ENCODE results near the gene SPC25.
"Not testable (repeated sequence)": the region's sequence is repeated elsewhere in the genome, so short reads cannot be mapped to it uniquely, and the experiment has no call there.

The SPC25 gene

DNA sequence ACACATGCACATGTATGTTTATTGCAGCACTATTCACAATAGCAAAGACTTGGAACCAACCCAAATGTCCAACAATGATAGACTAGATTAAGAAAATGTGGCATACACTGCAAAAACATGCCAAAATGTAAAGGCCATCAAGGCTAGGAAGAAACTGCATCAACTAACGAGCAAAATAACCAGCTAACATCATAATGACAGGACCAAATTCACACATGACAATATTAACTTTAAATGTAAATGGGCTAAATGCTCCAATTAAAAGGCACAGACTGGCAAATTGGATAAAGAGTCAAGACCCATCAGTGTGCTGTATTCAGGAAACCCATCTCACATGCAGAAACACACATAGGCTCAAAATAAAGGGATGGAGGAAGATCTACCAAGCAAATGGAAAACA is 23.1 kb downstream of the SPC25 start:
- H3K4me1 ChIP-seq (ENCODE audit: control insufficient read depth, low read depth, low read length); H4K8ac ChIP-seq (ENCODE audit: low read depth, low read length); H3K18ac ChIP-seq (ENCODE audit: low read length); H2BK15ac ChIP-seq (replicated peaks; ENCODE audit: low read depth); H3K27me3 ChIP-seq (ENCODE audit: insufficient read depth, low read length, poor library complexity); H3K4me2 ChIP-seq (ENCODE audit: low read length); H2BK120ac ChIP-seq (ENCODE audit: low read depth, low read length); H3K9ac ChIP-seq (ENCODE audit: low read length); H4K5ac ChIP-seq (ENCODE audit: low read length); H2AK5ac ChIP-seq (ENCODE audit: low read length); DNase-seq; H2BK5ac ChIP-seq (ENCODE audit: low read length); H3K4ac ChIP-seq (ENCODE audit: low read depth, low read length); H3K79me2 ChIP-seq (ENCODE audit: control insufficient read depth, insufficient read depth, low read length); H3K36me3 ChIP-seq (ENCODE audit: control insufficient read depth, insufficient read depth, low read length); H3K27ac ChIP-seq (ENCODE audit: low read depth, low read length); H3K79me1 ChIP-seq (ENCODE audit: low read length); H3K56ac ChIP-seq (ENCODE audit: low read length); H3K4me3 ChIP-seq (ENCODE audit: low read length); H3K23ac ChIP-seq (ENCODE audit: low read length): not testable (repeated sequence)
- no CpG with 5 or more reads among the region's 1 CpG for WGBS (ENCODE audit: extremely low coverage, insufficient coverage, low lambda C conversion rate)

DNA sequence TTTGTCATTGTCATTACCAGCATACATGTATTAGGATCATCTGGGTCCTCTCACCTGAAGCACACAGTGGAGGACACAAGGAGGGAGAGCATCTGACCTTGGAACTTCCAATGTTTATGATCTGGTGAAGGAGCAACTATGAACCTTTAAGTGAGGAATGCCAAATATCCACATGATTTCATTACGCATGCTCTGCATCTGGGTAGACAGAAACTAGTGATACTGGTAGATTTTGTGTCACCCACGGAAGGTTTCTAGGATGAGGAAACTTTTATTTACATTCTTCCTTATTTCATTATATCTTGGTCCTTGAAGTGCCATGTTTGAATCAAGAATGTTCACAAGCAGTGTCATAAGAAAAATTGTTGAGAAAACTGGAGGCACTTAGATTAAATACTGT is 32.1 kb downstream of the SPC25 start:
- no peak overlapping the region for H2AK5ac ChIP-seq (ENCODE audit: low read length)
- DNase-seq, result no peak

DNA sequence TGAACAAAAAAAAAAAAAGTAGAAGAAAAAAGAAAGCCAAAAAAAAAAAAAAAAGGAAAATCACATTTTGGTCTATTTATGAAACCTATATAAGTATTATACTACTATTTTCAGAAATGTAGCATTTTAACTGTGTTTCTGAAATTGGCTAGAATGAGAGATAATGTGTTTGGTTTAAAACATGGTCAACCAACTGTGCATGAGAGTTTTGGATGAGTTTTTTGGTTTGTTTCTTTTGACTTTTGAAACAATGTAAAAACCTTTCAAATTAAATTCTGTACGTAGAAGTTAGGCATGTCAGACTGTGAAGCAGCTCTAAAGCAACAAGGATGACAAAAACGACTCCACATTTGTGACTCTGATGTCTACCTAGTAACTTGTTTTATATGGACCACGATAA is 34.6 kb downstream of the SPC25 start:
- H3K4me3 ChIP-seq (ENCODE audit: low read length), result no peak overlapping the region
- no CpG with 5 or more reads among the region's 3 CpGs for WGBS (ENCODE audit: extremely low coverage, insufficient coverage, low lambda C conversion rate)

More for the DNA sequence above, 32.1 kb downstream of the SPC25 start:
- WGBS (ENCODE audit: extremely low coverage, insufficient coverage, low lambda C conversion rate), result no CpG with 5 or more reads among the region's 2 CpGs
- Histone ChIP-seq H2BK5ac (ENCODE audit: low read length) (no peak overlapping the region), H3K79me2 (ENCODE audit: control insufficient read depth, insufficient read depth, low read length) (no peaks in the 10 kb centered on the region), H4K5ac (ENCODE audit: low read length) (no peak overlapping the region), H3K9ac (ENCODE audit: low read length) (no peak overlapping the region), H2BK15ac (replicated peaks; ENCODE audit: low read depth) (no peak overlapping the region), H3K4me3 (ENCODE audit: low read length) (no peak overlapping the region), H3K4ac (ENCODE audit: low read depth, low read length) (no peak overlapping the region), H3K4me2 (ENCODE audit: low read length) (no peak overlapping the region), H3K27ac (ENCODE audit: low read depth, low read length) (no peak overlapping the region), H3K4me1 (ENCODE audit: control insufficient read depth, low read depth, low read length) (no peaks in the 10 kb centered on the region), H3K56ac (ENCODE audit: low read length) (no peak overlapping the region), H3K27me3 (ENCODE audit: insufficient read depth, low read length, poor library complexity) (no peaks in the 10 kb centered on the region), H4K8ac (ENCODE audit: low read depth, low read length) (no peak overlapping the region), H3K36me3 (ENCODE audit: control insufficient read depth, insufficient read depth, low read length) (no peaks in the 10 kb centered on the region), H3K79me1 (ENCODE audit: low read length) (no peaks in the 10 kb centered on the region), H3K18ac (ENCODE audit: low read length) (no peak overlapping the region), H3K23ac (ENCODE audit: low read length) (no peak overlapping the region), H2BK120ac (ENCODE audit: low read depth, low read length) (no peak overlapping the region)

DNA sequence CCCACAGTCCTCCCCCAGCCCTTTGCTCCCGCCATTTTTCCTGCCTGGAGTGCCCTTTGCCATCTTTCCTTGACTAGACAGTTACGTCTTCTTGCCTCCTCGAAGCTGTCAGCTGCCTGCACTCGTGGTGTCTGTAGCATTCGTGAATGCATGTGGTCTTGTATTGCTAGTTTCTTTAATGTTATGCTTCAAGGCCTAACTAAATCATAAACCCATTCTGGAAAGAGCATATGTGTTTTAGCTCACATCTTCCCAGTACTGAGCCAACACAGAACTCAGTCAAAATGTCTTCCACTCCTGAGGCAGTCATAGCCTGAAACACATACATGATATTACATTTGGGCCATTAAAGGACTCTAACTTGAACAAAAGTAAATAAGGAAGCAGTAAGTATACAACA is 35.6 kb downstream of the SPC25 start:
- no peak overlapping the region for H4K8ac ChIP-seq (ENCODE audit: low read depth, low read length)
- no peak overlapping the region for H3K18ac ChIP-seq (ENCODE audit: low read length)
- no peaks in the 10 kb centered on the region for H3K79me2 ChIP-seq (ENCODE audit: control insufficient read depth, insufficient read depth, low read length)
- no peaks in the 10 kb centered on the region for H3K27me3 ChIP-seq (ENCODE audit: insufficient read depth, low read length, poor library complexity)
- no peak overlapping the region for H3K56ac ChIP-seq (ENCODE audit: low read length)
- no peak overlapping the region for H2BK15ac ChIP-seq (replicated peaks; ENCODE audit: low read depth)
- H3K4ac ChIP-seq (ENCODE audit: low read depth, low read length), result no peak overlapping the region
- H2BK120ac ChIP-seq (ENCODE audit: low read depth, low read length), result no peak overlapping the region
- no peak overlapping the region for H3K27ac ChIP-seq (ENCODE audit: low read depth, low read length)
- no peak overlapping the region for H3K23ac ChIP-seq (ENCODE audit: low read length)
- no peak for DNase-seq
- no peak overlapping the region for H4K5ac ChIP-seq (ENCODE audit: low read length)
- H3K9ac ChIP-seq (ENCODE audit: low read length), result no peak overlapping the region
- WGBS (ENCODE audit: extremely low coverage, insufficient coverage, low lambda C conversion rate), result no CpG with 5 or more reads among the region's 5 CpGs
- H3K79me1 ChIP-seq (ENCODE audit: low read length), result no peaks in the 10 kb centered on the region
- no peaks in the 10 kb centered on the region for H3K4me1 ChIP-seq (ENCODE audit: control insufficient read depth, low read depth, low read length)
- no peak overlapping the region for H3K4me2 ChIP-seq (ENCODE audit: low read length)
- no peaks in the 10 kb centered on the region for H3K36me3 ChIP-seq (ENCODE audit: control insufficient read depth, insufficient read depth, low read length)
- no peak overlapping the region for H3K4me3 ChIP-seq (ENCODE audit: low read length)
- no peak overlapping the region for H2AK5ac ChIP-seq (ENCODE audit: low read length)
- H2BK5ac ChIP-seq (ENCODE audit: low read length), result no peak overlapping the region

More for the DNA sequence above, 34.6 kb downstream of the SPC25 start:
- Histone ChIP-seq H3K18ac (ENCODE audit: low read length) (no peak overlapping the region), H2BK5ac (ENCODE audit: low read length) (no peak overlapping the region), H3K4ac (ENCODE audit: low read depth, low read length) (no peak overlapping the region), H3K23ac (ENCODE audit: low read length) (no peak overlapping the region), H3K79me1 (ENCODE audit: low read length) (no peaks in the 10 kb centered on the region), H3K9ac (ENCODE audit: low read length) (no peak overlapping the region), H3K27ac (ENCODE audit: low read depth, low read length) (no peak overlapping the region), H3K4me1 (ENCODE audit: control insufficient read depth, low read depth, low read length) (no peaks in the 10 kb centered on the region), H4K5ac (ENCODE audit: low read length) (no peak overlapping the region), H3K27me3 (ENCODE audit: insufficient read depth, low read length, poor library complexity) (no peaks in the 10 kb centered on the region), H3K56ac (ENCODE audit: low read length) (no peak overlapping the region), H2AK5ac (ENCODE audit: low read length) (no peak overlapping the region), H2BK120ac (ENCODE audit: low read depth, low read length) (no peak overlapping the region), H3K79me2 (ENCODE audit: control insufficient read depth, insufficient read depth, low read length) (no peaks in the 10 kb centered on the region), H4K8ac (ENCODE audit: low read depth, low read length) (no peak overlapping the region), H3K4me2 (ENCODE audit: low read length) (no peak overlapping the region), H2BK15ac (replicated peaks; ENCODE audit: low read depth) (no peak overlapping the region), H3K36me3 (ENCODE audit: control insufficient read depth, insufficient read depth, low read length) (no peaks in the 10 kb centered on the region)
- no peak for DNase-seq

DNA sequence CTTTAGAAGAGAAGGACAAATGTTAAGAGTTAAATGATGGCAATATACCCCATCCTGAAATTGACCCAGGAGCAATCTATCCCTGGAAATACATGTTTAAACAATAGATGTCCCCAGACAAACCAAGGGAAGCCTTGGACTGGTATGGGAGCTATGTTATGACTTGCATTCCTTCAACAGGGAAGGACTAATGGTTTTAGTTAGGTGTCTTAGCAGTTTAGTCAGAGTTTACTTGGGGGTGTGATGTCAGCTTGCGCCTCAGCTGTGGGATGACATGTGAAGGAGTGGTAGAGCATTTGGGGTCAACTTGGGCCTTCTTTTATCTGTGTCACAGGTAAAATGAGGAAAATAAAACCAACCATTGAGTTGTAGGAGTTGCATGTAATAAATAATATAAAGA is 36.8 kb downstream of the SPC25 start:
- no peaks in the 10 kb centered on the region for H3K79me2 ChIP-seq (ENCODE audit: control insufficient read depth, insufficient read depth, low read length)

DNA sequence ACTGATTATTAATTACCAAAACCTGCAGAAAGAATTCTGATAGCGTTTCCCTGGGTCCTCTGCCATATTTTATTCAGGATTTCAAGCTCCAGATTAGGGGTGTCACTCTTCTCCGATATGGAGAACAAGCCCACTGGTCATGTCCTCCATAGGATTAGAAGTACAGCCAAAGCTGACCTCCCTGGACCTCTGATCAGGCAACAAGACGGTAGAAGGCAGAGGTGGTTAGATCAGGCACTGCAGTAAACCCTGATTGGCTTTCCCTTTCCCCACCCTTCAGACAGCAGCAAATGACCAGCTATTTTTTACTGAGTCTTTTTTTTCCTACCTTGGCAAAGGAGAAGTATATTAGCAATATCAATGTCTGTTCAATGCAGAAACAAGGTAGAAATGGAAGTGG is 37.7 kb downstream of the SPC25 start:
- H3K23ac ChIP-seq (ENCODE audit: low read length), result no peak overlapping the region
- H3K4ac ChIP-seq (ENCODE audit: low read depth, low read length), result no peak overlapping the region
- H4K5ac ChIP-seq (ENCODE audit: low read length), result no peak overlapping the region
- H3K27me3 ChIP-seq (ENCODE audit: insufficient read depth, low read length, poor library complexity), result no peaks in the 10 kb centered on the region
- no peaks in the 10 kb centered on the region for H3K79me1 ChIP-seq (ENCODE audit: low read length)
- H3K9ac ChIP-seq (ENCODE audit: low read length), result no peak overlapping the region
- H3K4me2 ChIP-seq (ENCODE audit: low read length), result no peak overlapping the region
- WGBS (ENCODE audit: extremely low coverage, insufficient coverage, low lambda C conversion rate), result no CpG with 5 or more reads among the region's 3 CpGs
- H3K4me3 ChIP-seq (ENCODE audit: low read length), result no peak overlapping the region
- H3K27ac ChIP-seq (ENCODE audit: low read depth, low read length), result no peak overlapping the region
- no peaks in the 10 kb centered on the region for H3K36me3 ChIP-seq (ENCODE audit: control insufficient read depth, insufficient read depth, low read length)
- H2BK15ac ChIP-seq (replicated peaks; ENCODE audit: low read depth), result no peak overlapping the region
- no peaks in the 10 kb centered on the region for H3K4me1 ChIP-seq (ENCODE audit: control insufficient read depth, low read depth, low read length)
- H3K79me2 ChIP-seq (ENCODE audit: control insufficient read depth, insufficient read depth, low read length), result no peaks in the 10 kb centered on the region
- H4K8ac ChIP-seq (ENCODE audit: low read depth, low read length), result no peak overlapping the region
- no peak overlapping the region for H2BK120ac ChIP-seq (ENCODE audit: low read depth, low read length)
- no peak overlapping the region for H2AK5ac ChIP-seq (ENCODE audit: low read length)
- no peak overlapping the region for H3K56ac ChIP-seq (ENCODE audit: low read length)
- H2BK5ac ChIP-seq (ENCODE audit: low read length), result no peak overlapping the region
- DNase-seq, result no peak
- no peak overlapping the region for H3K18ac ChIP-seq (ENCODE audit: low read length)

More for the DNA sequence above, 36.8 kb downstream of the SPC25 start:
- H2BK5ac ChIP-seq (ENCODE audit: low read length), result no peak overlapping the region
- H3K27me3 ChIP-seq (ENCODE audit: insufficient read depth, low read length, poor library complexity), result no peaks in the 10 kb centered on the region
- WGBS (ENCODE audit: extremely low coverage, insufficient coverage, low lambda C conversion rate), result no CpG with 5 or more reads among the region's 1 CpG
- H3K23ac ChIP-seq (ENCODE audit: low read length), result no peak overlapping the region
- H3K4me3 ChIP-seq (ENCODE audit: low read length), result no peak overlapping the region
- H2BK120ac ChIP-seq (ENCODE audit: low read depth, low read length), result no peak overlapping the region
- H3K18ac ChIP-seq (ENCODE audit: low read length), result no peak overlapping the region
- H4K8ac ChIP-seq (ENCODE audit: low read depth, low read length), result no peak overlapping the region
- no peak overlapping the region for H2BK15ac ChIP-seq (replicated peaks; ENCODE audit: low read depth)
- no peaks in the 10 kb centered on the region for H3K79me1 ChIP-seq (ENCODE audit: low read length)
- H3K27ac ChIP-seq (ENCODE audit: low read depth, low read length), result no peak overlapping the region
- H3K36me3 ChIP-seq (ENCODE audit: control insufficient read depth, insufficient read depth, low read length), result no peaks in the 10 kb centered on the region
- H4K5ac ChIP-seq (ENCODE audit: low read length), result no peak overlapping the region
- H3K4me1 ChIP-seq (ENCODE audit: control insufficient read depth, low read depth, low read length), result no peaks in the 10 kb centered on the region
- H3K4me2 ChIP-seq (ENCODE audit: low read length), result no peak overlapping the region
- H3K4ac ChIP-seq (ENCODE audit: low read depth, low read length), result no peak overlapping the region
- no peak overlapping the region for H2AK5ac ChIP-seq (ENCODE audit: low read length)
- no peak overlapping the region for H3K9ac ChIP-seq (ENCODE audit: low read length)
- H3K56ac ChIP-seq (ENCODE audit: low read length), result no peak overlapping the region
- no peak for DNase-seq
